ENCODE data around the gene INSM1. TPM values are rescaled to one million over a fixed set of nuclear protein-coding genes. Genes with fewer than 3 reads are reported as not detected.

Gene INSM1
- total RNA-seq, 1 experiment from 2014 or later, result 0.05 TPM

GRCh38 chr20:20343932-20344331, 24.0 kb upstream of the INSM1 start:
- in situ Hi-C loops (cut with HindIII; ENCODE audit: low pct_unique_long_range_greater_than_20kb, low sequenced_read_pairs), result no loop called here
- no TSS peak for BruUV-seq (replicated peaks)
- Histone ChIP-seq H3K4me1 (ENCODE audit: control insufficient read depth, insufficient read depth, low read length) (no peaks in the 10 kb centered on the region), H3K4me3 (ENCODE audit: low read depth in 2 of 2, low read length in 2 of 2) (no peak overlapping the region), H3K9me3 (ENCODE audit: control insufficient read depth, insufficient read depth, low read depth, low read length) (no peaks in the 10 kb centered on the region), H3K27me3 (ENCODE audit: control insufficient read depth, insufficient read depth, low read length) (no peaks in the 10 kb centered on the region), H3K36me3 (ENCODE audit: control insufficient read depth, insufficient read depth, low read length) (no peaks in the 10 kb centered on the region), H3K27ac (ENCODE audit: low read length) (no peak overlapping the region)
- no peak for DNase-seq (ENCODE audit: low read depth, low spot score)
- TF ChIP-seq SIN3A (IDR thresholded peaks at IDR 0.05; ENCODE audit: borderline replicate concordance, insufficient read depth, low read depth, low read length) (no peak), CTCF (IDR thresholded peaks at IDR 0.05) (no peak), TCF7L2 (IDR thresholded peaks at IDR 0.05; ENCODE audit: low read depth, low read length) (no peak), POLR2AphosphoS5 (IDR thresholded peaks at IDR 0.05; ENCODE audit: low read depth, low read length) (no peak), REST (IDR thresholded peaks at IDR 0.05; ENCODE audit: insufficient read depth in 1 of 2, low read depth in 2 of 2, low read length in 1 of 2) (no peak)
- ChIA-PET POLR2A (no interaction called here), CTCF (no interaction called here)
- intact Hi-C loops (cut with micrococcal nuclease; ENCODE audit: unreplicated experiment), result no loop called here
- ATAC-seq, result no peak

- DNase-seq (ENCODE audit: low read depth, low spot score) (no peak), ATAC-seq (no peak)
- POLR2A ChIA-PET, result no interaction called here
- Histone ChIP-seq H3K4me1 (ENCODE audit: control insufficient read depth, insufficient read depth, low read length) (no peaks in the 10 kb centered on the region), H3K4me3 (ENCODE audit: low read depth in 2 of 2, low read length in 2 of 2) (no peak overlapping the region), H3K27ac (ENCODE audit: low read length) (no peak overlapping the region), H3K9me3 (ENCODE audit: control insufficient read depth, insufficient read depth, low read depth, low read length) (no peaks in the 10 kb centered on the region), H3K36me3 (ENCODE audit: control insufficient read depth, insufficient read depth, low read length) (no peaks in the 10 kb centered on the region), H3K27me3 (ENCODE audit: control insufficient read depth, insufficient read depth, low read length) (no peaks in the 10 kb centered on the region)
- CTCF ChIA-PET, result no interaction called here
- in situ Hi-C loops (cut with HindIII; ENCODE audit: low pct_unique_long_range_greater_than_20kb, low sequenced_read_pairs), result no loop called here
- no TSS peak for BruUV-seq (replicated peaks)
- intact Hi-C loops (cut with micrococcal nuclease; ENCODE audit: unreplicated experiment), result no loop called here
- no peak for TF ChIP-seq CTCF (IDR thresholded peaks at IDR 0.05)
- no peak for TF ChIP-seq TCF7L2 (IDR thresholded peaks at IDR 0.05; ENCODE audit: low read depth, low read length)
- TF ChIP-seq REST (IDR thresholded peaks at IDR 0.05; ENCODE audit: insufficient read depth in 1 of 2, low read depth in 2 of 2, low read length in 1 of 2), result no peak
- no peak for TF ChIP-seq POLR2AphosphoS5 (IDR thresholded peaks at IDR 0.05; ENCODE audit: low read depth, low read length)
- TF ChIP-seq SIN3A (IDR thresholded peaks at IDR 0.05; ENCODE audit: borderline replicate concordance, insufficient read depth, low read depth, low read length), result no peak
Observed at GRCh38 chr20:20344476-20344875, 23.4 kb upstream of the INSM1 start.
